Osteocyte (in vitro differentiated cells): ENCODE data around the gene NSD1. TPM values are rescaled to one million over a fixed set of nuclear protein-coding genes. Genes with fewer than 3 reads are reported as not detected.

ENCODE experiments used
- DNase-seq: peaks from one replicate; pipeline ENCODE4 v3.0.0; 2021; ENCODE audit warnings: mixed read lengths; ENCODE audit not compliant: unreplicated experiment; ENCODE audit errors: extremely low spot score
- H3K27ac Mint-ChIP-seq: one replicate; pipeline ENCODE4 v1.8.0; 2021; ENCODE audit warnings: mild to moderate bottlenecking, mixed read lengths; ENCODE audit not compliant: unreplicated experiment
- H3K27me3 Mint-ChIP-seq: one replicate; pipeline ENCODE4 v1.8.0; 2021; ENCODE audit warnings: mixed read lengths; ENCODE audit not compliant: unreplicated experiment
- H3K36me3 Mint-ChIP-seq: one replicate; pipeline ENCODE4 v1.8.0; 2021; ENCODE audit warnings: mixed read lengths; ENCODE audit not compliant: unreplicated experiment
- H3K4me1 Mint-ChIP-seq: one replicate; pipeline ENCODE4 v1.8.0; 2021; ENCODE audit warnings: mixed read lengths; ENCODE audit not compliant: unreplicated experiment
- H3K4me3 Mint-ChIP-seq: one replicate; pipeline ENCODE4 v1.8.0; 2021; ENCODE audit warnings: mild to moderate bottlenecking, moderate library complexity, mixed read lengths; ENCODE audit not compliant: unreplicated experiment
- H3K9me3 Mint-ChIP-seq: one replicate; pipeline ENCODE4 v1.8.0; 2021; ENCODE audit warnings: mixed read lengths; ENCODE audit not compliant: unreplicated experiment
- CTCF ChIP-seq: fragments of 200-600 bp; sonication (generic); IDR thresholded peaks from 2 replicates; pipeline ENCODE4 v1.5.0; 2021; ENCODE audit warnings: antibody characterized with exemption, mild to moderate bottlenecking, moderate library complexity
- total RNA-seq: library from RNA; stranded (reverse); gene quantifications from 2 replicates; pipeline ENCODE4 v1.2.1, GENCODE V29; 2021

The NSD1 gene
- total RNA-seq, 1 donor from 2014 or later, result 74.7 TPM

DNA sequence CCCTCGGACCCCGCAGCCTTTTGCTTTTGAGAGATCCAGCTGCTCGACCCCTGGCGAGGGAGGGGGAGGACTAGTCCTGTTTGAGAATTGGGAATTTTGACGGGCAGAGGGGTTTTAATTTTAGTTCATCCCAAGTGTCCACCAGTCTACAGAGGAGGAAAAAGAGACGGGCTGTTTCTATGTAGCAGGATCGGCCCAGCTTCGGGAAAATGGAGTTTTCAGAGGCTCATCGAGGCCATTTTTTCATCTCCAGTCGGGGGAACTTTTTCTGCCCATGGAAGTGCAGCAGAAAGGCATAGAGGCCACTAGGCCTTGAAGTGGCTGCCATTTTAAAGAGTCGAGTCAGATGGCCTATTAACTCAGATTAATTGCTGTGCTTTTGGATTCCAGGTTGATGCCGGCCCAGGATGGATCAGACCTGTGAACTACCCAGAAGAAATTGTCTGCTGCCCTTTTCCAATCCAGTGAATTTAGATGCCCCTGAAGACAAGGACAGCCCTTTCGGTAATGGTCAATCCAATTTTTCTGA is 1.2 kb downstream of the NSD1 start:
- peaks cover 37% of the 10 kb centered on the region for H3K4me1 Mint-ChIP-seq
- TF ChIP-seq CTCF, result no peak
- H3K27me3 Mint-ChIP-seq, result no peaks in the 10 kb centered on the region
- peak overlapping the region; percentile 80 for H3K4me3 Mint-ChIP-seq
- no peaks in the 10 kb centered on the region for H3K9me3 Mint-ChIP-seq
- H3K27ac Mint-ChIP-seq, result peak overlapping the region; percentile 89
- no peak for DNase-seq
- peaks cover 21% of the 10 kb centered on the region for H3K36me3 Mint-ChIP-seq

DNA sequence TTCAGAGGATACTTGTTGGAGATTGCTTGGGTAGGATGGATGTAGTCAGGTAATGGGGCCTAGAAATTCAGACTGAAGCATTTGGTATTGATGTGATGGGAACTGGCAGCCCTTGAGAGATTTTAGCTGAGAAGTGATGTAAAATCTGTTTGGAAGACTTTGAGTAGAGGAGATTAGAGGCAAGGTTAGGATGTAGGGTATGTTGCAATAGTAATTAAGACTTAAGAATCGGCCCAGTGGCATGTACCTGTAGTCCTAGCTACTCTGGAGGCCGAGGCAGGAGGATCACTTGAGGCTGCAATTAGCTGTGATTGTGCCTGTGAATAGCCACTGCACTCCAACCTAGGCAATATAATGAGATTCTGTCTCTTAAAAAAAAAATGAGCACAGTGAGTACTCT is 6.7 kb downstream of the NSD1 start:
- DNase-seq, result no peak
- Mint-ChIP-seq H3K27me3 (no peaks in the 10 kb centered on the region), H3K4me3 (no peak overlapping the region), H3K9me3 (no peaks in the 10 kb centered on the region), H3K27ac (no peak overlapping the region), H3K36me3 (peaks cover 45% of the 10 kb centered on the region), H3K4me1 (peaks cover 42% of the 10 kb centered on the region)
- TF ChIP-seq CTCF, result no peak

DNA sequence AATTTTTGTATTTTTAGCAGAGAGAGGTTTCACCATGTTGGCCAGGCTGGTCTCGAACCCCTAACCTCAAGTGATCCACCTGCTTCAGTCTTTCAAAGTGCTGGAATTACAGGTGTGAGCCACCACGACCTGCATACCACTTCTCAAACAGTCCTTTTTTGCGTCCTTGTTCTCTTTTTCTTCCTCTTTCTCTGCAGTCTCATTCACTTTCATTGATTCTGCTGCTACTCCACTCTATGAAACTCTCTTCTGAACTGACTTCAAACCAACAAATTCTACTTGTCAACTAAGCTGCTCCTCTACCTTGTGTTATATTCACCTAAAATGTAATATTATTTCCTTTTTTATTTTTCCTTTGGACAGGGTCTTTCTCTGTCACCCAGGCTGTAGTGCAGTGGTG is 7.9 kb downstream of the NSD1 start:
- Mint-ChIP-seq H3K36me3 (peaks cover 39% of the 10 kb centered on the region), H3K4me1 (peaks cover 32% of the 10 kb centered on the region), H3K9me3 (no peaks in the 10 kb centered on the region), H3K27ac (peak overlapping the region; percentile 32), H3K4me3 (no peak overlapping the region), H3K27me3 (no peaks in the 10 kb centered on the region)
- DNase-seq, result no peak
- TF ChIP-seq CTCF, result no peak

DNA sequence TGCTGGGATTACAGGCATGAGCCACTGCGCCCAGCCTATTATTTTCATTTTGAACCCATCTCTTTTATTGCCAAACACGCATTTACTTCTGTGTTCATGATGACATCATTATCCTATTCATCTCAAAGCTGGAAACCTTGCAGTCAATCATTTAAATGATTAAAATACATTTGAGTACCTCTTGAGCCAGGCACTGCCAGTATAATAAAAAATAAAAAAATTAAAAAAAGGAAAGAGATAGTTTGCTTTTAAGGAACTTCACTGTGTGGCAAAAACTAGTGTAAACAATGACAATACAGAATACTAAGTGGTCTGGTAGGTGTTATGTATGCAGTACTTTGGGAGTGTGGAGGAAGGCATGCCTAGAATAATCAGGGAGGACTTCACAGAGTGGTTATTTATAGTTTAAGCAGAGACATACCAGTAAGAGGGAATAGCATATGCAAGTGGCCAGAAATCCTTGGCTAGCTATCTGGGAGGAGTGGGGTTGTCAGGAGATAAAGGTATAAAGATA is 8.6 kb downstream of the NSD1 start:
- TF ChIP-seq CTCF, result no peak
- H3K27ac Mint-ChIP-seq, result peak overlapping the region; percentile 16
- H3K27me3 Mint-ChIP-seq, result no peaks in the 10 kb centered on the region
- peaks cover 39% of the 10 kb centered on the region for H3K36me3 Mint-ChIP-seq
- H3K9me3 Mint-ChIP-seq, result no peaks in the 10 kb centered on the region
- no peak for DNase-seq
- no peak overlapping the region for H3K4me3 Mint-ChIP-seq
- H3K4me1 Mint-ChIP-seq, result peaks cover 30% of the 10 kb centered on the region

- Mint-ChIP-seq H3K27ac (no peak overlapping the region), H3K4me3 (no peak overlapping the region), H3K36me3 (peaks cover 38% of the 10 kb centered on the region), H3K4me1 (peaks cover 29% of the 10 kb centered on the region), H3K9me3 (no peaks in the 10 kb centered on the region), H3K27me3 (no peaks in the 10 kb centered on the region)
- DNase-seq, result no peak
- TF ChIP-seq CTCF, result no peak
Measured at GRCh38 chr5:177142778-177143177, 9.2 kb downstream of the NSD1 start.
